H1 (cell line): ENCODE measurements around the gene RGS11. TPM values are rescaled to one million over a fixed set of nuclear protein-coding genes. Genes with fewer than 3 reads are reported as not detected.

Experiments
- CTCF ChIA-PET: fragments of 300-600 bp; sonication (Branson Sonifier 250); formaldehyde crosslinking; loops from one replicate; lab custom pipeline; 2021; ENCODE audit not compliant: partially characterized antibody; lab: Charles Lee
- POLR2A ChIA-PET: fragments of 300-600 bp; sonication (Branson Sonifier 250); formaldehyde crosslinking; loops from one replicate; lab custom pipeline; 2021; ENCODE audit warnings: inconsistent platforms; ENCODE audit not compliant: partially characterized antibody; lab: Charles Lee
- DNase-seq, 2 experiments: peaks; one replicate each; pipeline versions ENCODE4 v3.0.0 to v3.0.0-alpha.2; 2010 to 2022; ENCODE audit warnings: low spot score in 2 of 2, low read depth in 1 of 2, mixed read lengths in 1 of 2
- FAIRE-seq: peaks from 2 replicates; lab custom pipeline; 2011; peaks lifted over from hg19 to GRCh38; lab: Jason Lieb, UNC
- H2AFZ ChIP-seq: 2 replicates; pipeline ENCODE4 v1.8.1; 2012; ENCODE audit warnings: low read length, inconsistent platforms
- H2AK5ac ChIP-seq: 2 replicates; pipeline ENCODE4 v1.6.1; 2013; ENCODE audit warnings: low read depth, low read length
- H2BK120ac ChIP-seq: replicated peaks from 2 replicates; pipeline ENCODE3; 2013; ENCODE audit warnings: low read depth, low read length, inconsistent platforms
- H2BK12ac ChIP-seq: 2 replicates; pipeline ENCODE4 v1.6.1; 2013; ENCODE audit warnings: low read depth, low read length
- H2BK15ac ChIP-seq: 2 replicates; pipeline ENCODE4 v1.6.1; 2013; ENCODE audit warnings: low read length
- H2BK20ac ChIP-seq: 2 replicates; pipeline ENCODE4 v1.6.1; 2013; ENCODE audit warnings: low read length
- H2BK5ac ChIP-seq: 2 replicates; pipeline ENCODE4 v1.6.1; 2013; ENCODE audit warnings: low read depth, low read length
- H3K14ac ChIP-seq: 2 replicates; pipeline ENCODE4 v1.6.1; 2013; ENCODE audit warnings: inconsistent platforms; ENCODE audit not compliant: insufficient read length
- H3K18ac ChIP-seq: 2 replicates; pipeline ENCODE4 v1.6.1; 2013; ENCODE audit warnings: low read length; ENCODE audit errors: extremely low read depth
- H3K23ac ChIP-seq: 2 replicates; pipeline ENCODE4 v1.6.1; 2013; ENCODE audit warnings: inconsistent platforms; ENCODE audit not compliant: insufficient read length
- H3K23me2 ChIP-seq: 2 replicates; pipeline ENCODE4 v1.6.1; 2013; ENCODE audit warnings: low read depth, low read length
- H3K27ac ChIP-seq: 2 replicates; pipeline ENCODE4 v1.6.1; 2011; ENCODE audit warnings: low read depth, low read length, inconsistent platforms
- H3K27me3 ChIP-seq, 4 experiments: replicated peaks in 1 of 4; 1 replicate in 1 of 4; 2 replicates in 3 of 4; pipeline versions ENCODE4 v1.6.1 to v1.8.1; 2011 to 2013; ENCODE audit warnings: low read length in 3 of 4, mild to moderate bottlenecking in 3 of 4, inconsistent platforms in 2 of 4, mixed read lengths in 2 of 4, moderate library complexity in 1 of 4; ENCODE audit not compliant: control insufficient read depth in 3 of 4, insufficient read depth in 3 of 4; ENCODE audit errors: extremely low read depth in 1 of 4
- H3K36me3 ChIP-seq, 4 experiments: 2 replicates each; pipeline versions ENCODE4 v1.6.1 to v1.8.1; 2011 to 2013; ENCODE audit warnings: mild to moderate bottlenecking in 4 of 4, low read length in 3 of 4, moderate library complexity in 2 of 4, control low read depth in 1 of 4, inconsistent platforms in 1 of 4; ENCODE audit not compliant: insufficient read depth in 4 of 4, control insufficient read depth in 2 of 4
- H3K4ac ChIP-seq: replicated peaks from 2 replicates; pipeline ENCODE3; 2013; ENCODE audit warnings: low read length, low read depth, mixed read lengths, inconsistent platforms; ENCODE audit not compliant: insufficient read length
- H3K4me1 ChIP-seq, 4 experiments: replicated peaks in 1 of 4; 1 replicate in 1 of 4; 2 replicates in 3 of 4; pipeline versions ENCODE4 v1.6.1 to v1.8.1; 2011 to 2013; ENCODE audit warnings: low read length in 3 of 4, inconsistent platforms in 2 of 4, mixed read lengths in 1 of 4; ENCODE audit not compliant: insufficient read depth in 4 of 4, control insufficient read depth in 3 of 4
- H3K4me2 ChIP-seq, 2 experiments: 2 replicates each; pipeline versions ENCODE4 v1.6.1 to v1.8.1; 2011 to 2013; ENCODE audit warnings: low read depth in 2 of 2, low read length in 2 of 2, control low read depth in 1 of 2, inconsistent platforms in 1 of 2, mild to moderate bottlenecking in 1 of 2; ENCODE audit not compliant: insufficient read depth in 1 of 2
- H3K4me3 ChIP-seq, 4 experiments: fragments of 200-600, 300-600 bp in 1 of 4; sonication (generic), shearing (Covaris generic), sonication (Bioruptor Twin) in 1 of 4; 2 replicates each; pipeline versions ENCODE4 v1.5.1 to v1.8.1; 2011 to 2016; ENCODE audit warnings: low read length in 4 of 4, low read depth in 3 of 4, control low read depth in 2 of 4, inconsistent platforms in 2 of 4, mild to moderate bottlenecking in 2 of 4, mixed read lengths in 1 of 4, moderate library complexity in 1 of 4; ENCODE audit not compliant: insufficient read depth in 2 of 4; ENCODE audit errors: extremely low read depth in 1 of 4
- H3K56ac ChIP-seq: replicated peaks from 2 replicates; pipeline ENCODE3; 2013; ENCODE audit warnings: low read depth, mild to moderate bottlenecking, mixed read lengths, low read length, inconsistent platforms; ENCODE audit not compliant: insufficient read length
- H3K79me1 ChIP-seq: 2 replicates; pipeline ENCODE4 v1.6.1; 2013; ENCODE audit warnings: low read depth, low read length, control low read depth
- H3K79me2 ChIP-seq, 2 experiments: 2 replicates each; pipeline versions ENCODE4 v1.6.1 to v1.8.1; 2012 to 2013; ENCODE audit warnings: low read length in 2 of 2, mild to moderate bottlenecking in 2 of 2, inconsistent platforms in 1 of 2; ENCODE audit not compliant: insufficient read depth in 2 of 2, control insufficient read depth in 1 of 2
- H3K9ac ChIP-seq, 4 experiments: replicated peaks in 1 of 4; 1 replicate in 1 of 4; 2 replicates in 3 of 4; pipeline versions ENCODE4 v1.6.1 to v1.8.1; 2011 to 2013; ENCODE audit warnings: low read depth in 3 of 4, low read length in 3 of 4, control low read depth in 2 of 4, mild to moderate bottlenecking in 2 of 4, moderate library complexity in 2 of 4, inconsistent platforms in 1 of 4; ENCODE audit errors: extremely low read depth in 1 of 4
- H3K9me3 ChIP-seq, 2 experiments: 2 replicates each; pipeline versions ENCODE4 v1.6.1 to v1.8.1; 2012 to 2013; ENCODE audit warnings: mild to moderate bottlenecking in 2 of 2, moderate library complexity in 2 of 2, control low read depth in 1 of 2, inconsistent platforms in 1 of 2, low read depth in 1 of 2, low read length in 1 of 2, mixed read lengths in 1 of 2; ENCODE audit not compliant: insufficient read depth in 2 of 2
- H4K20me1 ChIP-seq, 2 experiments: replicated peaks in 1 of 2; 2 replicates each; pipeline versions ENCODE3 to v1.8.1; 2011 to 2013; ENCODE audit warnings: inconsistent platforms in 2 of 2, low read length in 2 of 2, mild to moderate bottlenecking in 1 of 2; ENCODE audit not compliant: insufficient read depth in 2 of 2, control insufficient read depth in 1 of 2
- H4K5ac ChIP-seq: 2 replicates; pipeline ENCODE4 v1.6.1; 2013; ENCODE audit warnings: low read length, low read depth, mixed read lengths, inconsistent platforms; ENCODE audit not compliant: insufficient read length
- H4K8ac ChIP-seq: 2 replicates; pipeline ENCODE4 v1.8.0; 2013; ENCODE audit warnings: mild to moderate bottlenecking, moderate library complexity, low read length, inconsistent platforms; ENCODE audit not compliant: insufficient read depth; ENCODE audit errors: extremely low read depth
- H4K91ac ChIP-seq: replicated peaks from 2 replicates; pipeline ENCODE3; 2013; ENCODE audit warnings: low read length, mixed read lengths, inconsistent platforms; ENCODE audit not compliant: insufficient read length
- CTCF ChIP-seq, 3 experiments: IDR thresholded peaks; 1 replicate in 2 of 3; 2 replicates in 1 of 3; pipeline versions ENCODE4 v1.5.1 to v1.6.1; 2011; ENCODE audit warnings: low read length in 3 of 3, mild to moderate bottlenecking in 3 of 3, inconsistent platforms in 2 of 3, low read depth in 1 of 3, moderate library complexity in 1 of 3; ENCODE audit not compliant: insufficient read depth in 1 of 3; ENCODE audit errors: control extremely low read depth in 1 of 3
- NANOG ChIP-seq: IDR thresholded peaks from 2 replicates; pipeline ENCODE4 v1.6.1; 2011; ENCODE audit warnings: low read length, low read depth, mild to moderate bottlenecking, inconsistent platforms; ENCODE audit not compliant: insufficient read depth, poor library complexity, severe bottlenecking
- RAD21 ChIP-seq, 2 experiments: IDR thresholded peaks in 1 of 2; conservative IDR thresholded peaks in 1 of 2; 2 replicates each; pipeline ENCODE4 v1.6.1; 2011; ENCODE audit warnings: low read depth in 2 of 2, low read length in 2 of 2, improper control_type of control experiment in 1 of 2, inconsistent platforms in 1 of 2, mild to moderate bottlenecking in 1 of 2, moderate library complexity in 1 of 2
- SIRT6 ChIP-seq: IDR thresholded peaks from one replicate; pipeline ENCODE4 v1.7.1; 2012; ENCODE audit warnings: low read length, inconsistent platforms
- WGBS, 2 experiments: shearing (Covaris generic) in 1 of 2; methylation state at CpG; one replicate each; pipeline versions ENCODE4 v1.1.6 to v1.1.7; 2013 to 2015; ENCODE audit warnings: low lambda C conversion rate in 2 of 2, mixed read lengths in 2 of 2, inconsistent platforms in 1 of 2, low coverage in 1 of 2, missing lambda C conversion rate in 1 of 2; ENCODE audit not compliant: insufficient replicate concordance in 2 of 2, insufficient coverage in 1 of 2, insufficient read length in 1 of 2; ENCODE audit errors: extremely low coverage in 1 of 2, missing lambda C conversion rate in 1 of 2; 5-methylcytosine and 5-hydroxymethylcytosine counted together
- polyA plus RNA-seq, 7 experiments: library from polyadenylated mRNA; depleted of rRNA in 3 of 7; stranded (reverse) in 5 of 7; unstranded in 2 of 7; fragments of >200 nt in 5 of 7; fragments of 200-250 nt in 2 of 7; gene quantifications; 1 replicate in 5 of 7; 2 replicates in 1 of 7; 4 replicates in 1 of 7; pipeline versions ENCODE4 v1.2.1 to v1.2.3, GENCODE V29; 2011 to 2013; ENCODE audit warnings: missing spikeins in 2 of 7, mixed read lengths in 2 of 7
- total RNA-seq: library from RNA; stranded (reverse); fragmentation: NEBNext Ultra II Directional; extraction: Animal tissue kit (Norgen Biotek cat#: 25700); gene quantifications from 2 replicates; pipeline ENCODE4 v1.2.1, GENCODE V29; 2021

The RGS11 gene
- total and polyA plus RNA-seq, 2 of the 8 experiments (the other 6 are each of a cell fraction or from before 2014, with no cell fraction given): 0.84 to 1.2 TPM

DNA sequence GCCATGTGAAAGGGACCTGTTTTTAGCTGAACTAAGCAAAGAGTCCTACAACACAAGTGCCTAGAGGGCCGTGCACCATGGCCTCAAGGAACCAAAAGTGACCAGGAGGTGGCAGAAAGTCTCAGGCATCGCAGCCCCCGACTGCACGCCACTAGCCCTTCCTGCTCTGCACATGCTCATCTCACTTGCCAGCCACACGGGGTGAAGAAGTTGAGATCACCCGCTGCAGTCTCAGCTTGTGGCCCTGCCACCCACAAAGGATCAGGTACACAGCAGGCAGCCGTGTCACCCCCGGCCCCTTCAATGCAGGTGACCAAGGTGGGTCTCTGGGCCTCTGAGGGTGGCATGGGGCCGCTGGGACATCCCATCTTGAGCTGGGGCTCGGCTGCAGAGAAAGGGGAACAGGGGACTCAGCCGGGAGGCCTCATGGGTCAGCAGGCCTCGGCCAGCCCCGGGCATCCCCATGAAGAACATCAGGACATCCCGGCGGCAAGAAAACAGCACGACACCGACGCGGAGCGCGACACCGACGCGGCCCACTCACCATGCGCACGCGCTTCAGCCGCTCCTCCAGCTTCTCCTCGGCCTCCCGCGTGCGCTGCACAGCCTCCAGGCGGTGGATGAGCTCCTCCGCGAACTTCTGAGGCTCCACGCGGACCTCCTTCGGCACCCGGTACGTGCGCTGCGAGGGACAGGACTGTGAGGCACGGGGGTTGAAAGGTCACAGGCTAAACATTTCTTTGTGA lies 28.2 kb upstream of the RGS11 start:
- Histone ChIP-seq H3K4ac (no peak overlapping the region), H4K8ac (peak overlapping the region; percentile 68; the same call in 1 of the 2 replicates), H3K4me2 (no peak overlapping the region), H3K23me2 (0 out of 2 replicates have a peak, but pooled peaks cover 2% of the 10 kb centered on the region), H3K18ac (no peak overlapping the region), H3K27me3 (no peaks in the 10 kb centered on the region), H3K4me1 (no peaks in the 10 kb centered on the region), H2AFZ (no peak overlapping the region), H4K5ac (no peak overlapping the region), H4K20me1 (peaks cover 3 to 7% of the 10 kb centered on the region in 2 experiments), H3K14ac (no peak overlapping the region), H2BK120ac (no peak overlapping the region), H3K27ac (no peak overlapping the region), H2BK5ac (no peak overlapping the region), H3K9ac (no peak overlapping the region), H2BK15ac (no peak overlapping the region), H3K9me3 (no peaks in the 10 kb centered on the region), H3K36me3 (peaks cover 0 to 21% (median 7%) of the 10 kb centered on the region in 4 experiments; a peak in 6 of 8 replicates), H2AK5ac (0 out of 2 replicates have a peak overlapping the region, but pooled peaks have one; percentile 1), H4K91ac (no peak overlapping the region), H2BK20ac (no peak overlapping the region), H3K4me3 (no peak overlapping the region), H3K79me1 (no peaks in the 10 kb centered on the region; the same call in 1 of the 2 replicates), H3K79me2 (no peaks in the 10 kb centered on the region), H2BK12ac (no peak overlapping the region), H3K56ac (no peak overlapping the region), H3K23ac (no peak overlapping the region)
- ChIA-PET POLR2A (interaction anchor here (0.9 kb wide), 1 partner anchor 19 kb away, joined by 3 read pairs; no protein-coding TSS in a partner anchor), CTCF (interaction anchor here (0.6 to 1.6 kb wide), 9 partner anchors 10 to 191 kb away, joined by 3 to 4 read pairs (median 3); no protein-coding TSS in a partner anchor)
- FAIRE-seq: no peak
- no peak for DNase-seq
- WGBS, 2 experiments: 96% methylated on average over 39 of the region's 43 CpGs; no CpG with 5 or more reads in 1 of the 2 experiments
- TF ChIP-seq CTCF (IDR thresholded peaks at IDR 0.05; ENCODE audit: control extremely low read depth in 1 of 3, insufficient read depth in 1 of 3, low read depth in 1 of 3, low read length in 3 of 3) (peak; percentile 26 to 34 (median 27); a peak in 3 of 4 replicates), NANOG (no peak), SIRT6 (no peak), RAD21 (IDR thresholded peaks at IDR 0.05 in 1 of 2, conservative IDR thresholded peaks at IDR 0.05 in 1 of 2; ENCODE audit: low read depth in 2 of 2, low read length in 2 of 2) (peak in 1 of 2 experiments; percentile 26; a peak in 1 of 4 replicates)
